Measurements from ENCODE around the gene RFNG.

RFNG gene

GRCh38 chr17:82055965-82056728, 4.5 kb upstream of the RFNG start:
- CTCF ChIA-PET, result no interaction called here
- DNase-seq (ENCODE audit: low read depth, low spot score), result no peak
- no peak for TF ChIP-seq CTCF (IDR thresholded peaks at IDR 0.05; ENCODE audit: insufficient read depth, low read length, missing control alignments)
- POLR2A ChIA-PET, result no interaction called here
- H3K4me3 ChIP-seq (ENCODE audit: low read depth, low read length), result no peak overlapping the region

DNA sequence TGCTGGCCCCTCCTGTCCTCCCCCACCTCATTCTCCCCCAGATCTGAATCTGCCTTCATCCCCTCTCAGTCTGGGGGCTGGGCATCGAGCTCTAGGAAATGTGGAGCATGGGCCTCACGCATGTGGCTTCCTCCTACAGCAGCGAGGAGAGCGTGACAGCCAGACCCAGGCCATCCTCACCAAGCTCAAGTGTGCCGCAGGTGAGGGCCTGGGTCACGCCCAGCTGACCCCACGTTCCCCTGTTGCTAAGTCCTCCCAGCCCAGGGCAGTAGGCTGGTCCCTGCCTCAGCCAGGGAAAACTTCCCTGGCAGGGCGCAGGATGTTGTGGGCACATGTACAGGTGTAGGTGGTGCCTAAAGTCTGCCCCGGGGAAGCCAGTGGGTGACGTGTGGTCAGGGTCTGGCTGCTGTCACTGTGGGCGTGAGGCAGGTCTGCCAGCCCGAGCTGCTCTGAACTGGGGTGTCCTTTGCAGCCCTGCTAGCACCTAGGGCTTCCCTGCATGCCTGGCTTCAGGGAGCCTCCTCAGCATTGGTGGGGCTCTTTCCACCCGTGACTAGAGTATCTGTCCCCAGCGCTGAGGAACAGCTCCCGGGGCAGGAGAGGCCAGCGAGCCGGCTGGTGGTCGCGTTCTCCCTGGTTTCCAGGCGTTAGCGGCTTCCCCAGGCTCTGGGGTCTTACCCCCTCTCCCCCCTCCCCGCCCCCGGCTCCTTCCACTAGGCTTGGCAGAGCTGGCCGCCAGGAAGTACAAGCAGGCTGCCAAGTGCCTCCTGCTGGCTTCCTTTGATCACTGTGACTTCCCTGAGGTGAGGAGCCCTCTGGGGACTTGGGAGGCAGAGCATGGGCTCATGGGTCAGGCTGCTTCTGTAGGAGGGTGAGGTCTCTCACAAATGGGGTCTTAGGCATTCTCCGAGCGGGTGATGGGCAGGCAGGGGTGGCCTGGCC, 3.7 kb upstream of the RFNG start:
- CTCF ChIA-PET, result interaction anchor here (0.7 to 1.9 kb wide), 3 partner anchors 10 to 99 kb away, joined by 3 to 7 read pairs (median 4); partner anchors contain the start of genes DCXR and DUS1L
- no peak overlapping the region for H3K4me3 ChIP-seq (ENCODE audit: low read depth, low read length)
- no peak for TF ChIP-seq CTCF (IDR thresholded peaks at IDR 0.05; ENCODE audit: insufficient read depth, low read length, missing control alignments)
- no peak for DNase-seq (ENCODE audit: low read depth, low spot score)
- POLR2A ChIA-PET, result interaction anchor here (1.1 to 1.5 kb wide), 2 partner anchors 12 to 43 kb away, joined by 3 to 4 read pairs; partner anchors contain the start of gene FASN

- TF ChIP-seq CTCF (IDR thresholded peaks at IDR 0.05; ENCODE audit: insufficient read depth, low read length, missing control alignments), result no peak
- no peak overlapping the region for H3K4me3 ChIP-seq (ENCODE audit: low read depth, low read length)
- ChIA-PET CTCF (interaction anchor here (0.7 to 7.1 kb wide), 5 partner anchors 11 to 100 kb away, joined by 3 to 47 read pairs (median 5); partner anchors contain the start of genes DCXR and DUS1L), POLR2A (interaction anchor here (1.1 to 1.6 kb wide), 3 partner anchors 11 to 44 kb away, joined by 3 to 4 read pairs (median 4); partner anchors contain the start of genes DCXR and FASN)
- DNase-seq (ENCODE audit: low read depth, low spot score), result no peak
Observed at GRCh38 chr17:82054351-82055022, 2.9 kb upstream of the RFNG start.

DNA sequence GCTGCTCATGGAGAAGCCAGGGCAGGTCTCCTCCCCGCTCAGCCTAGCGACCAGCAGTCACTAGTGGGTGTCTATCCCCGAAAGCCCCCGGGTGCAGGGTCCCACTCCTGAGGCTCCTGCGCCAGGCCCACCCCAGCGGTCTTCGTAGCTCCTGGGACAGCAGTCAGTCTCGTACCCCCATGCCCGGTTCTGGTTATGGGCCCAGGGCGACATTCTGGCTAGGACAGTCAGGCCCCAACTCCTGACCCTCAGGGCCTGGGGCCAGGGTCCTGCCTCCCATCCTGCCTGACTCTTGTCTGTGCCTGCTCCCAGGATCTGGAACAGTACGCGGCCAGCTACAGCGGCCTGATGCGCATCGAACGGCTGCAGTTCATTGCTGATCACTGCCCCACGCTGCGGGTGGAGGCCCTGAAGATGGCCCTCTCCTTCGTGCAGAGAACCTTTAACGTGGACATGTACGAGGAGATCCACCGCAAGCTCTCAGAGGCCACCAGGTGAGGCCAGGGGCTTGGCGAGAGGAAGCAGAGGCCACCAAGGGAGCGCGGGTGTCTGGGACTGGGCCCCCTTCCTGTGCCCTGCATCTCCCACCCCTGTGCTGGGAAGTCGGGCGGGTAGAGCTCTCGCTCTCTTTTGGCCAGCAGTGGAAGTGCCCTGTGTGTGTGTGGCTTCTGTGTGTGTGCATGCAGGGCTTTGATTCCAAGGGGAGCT, 2.1 kb upstream of the RFNG start:
- CTCF ChIA-PET, result interaction anchor here (1.1 to 7.1 kb wide), 5 partner anchors 11 to 101 kb away, joined by 3 to 47 read pairs (median 6); partner anchors contain the start of genes DCXR and DUS1L
- POLR2A ChIA-PET, result interaction anchor here (0.6 to 1.6 kb wide), 4 partner anchors 10 to 72 kb away, joined by 3 to 4 read pairs (median 4); partner anchors contain the start of gene DCXR
- no peak for DNase-seq (ENCODE audit: low read depth, low spot score)
- peak overlapping the region; percentile 82 for H3K4me3 ChIP-seq (ENCODE audit: low read depth, low read length)
- no peak for TF ChIP-seq CTCF (IDR thresholded peaks at IDR 0.05; ENCODE audit: insufficient read depth, low read length, missing control alignments)

DNA sequence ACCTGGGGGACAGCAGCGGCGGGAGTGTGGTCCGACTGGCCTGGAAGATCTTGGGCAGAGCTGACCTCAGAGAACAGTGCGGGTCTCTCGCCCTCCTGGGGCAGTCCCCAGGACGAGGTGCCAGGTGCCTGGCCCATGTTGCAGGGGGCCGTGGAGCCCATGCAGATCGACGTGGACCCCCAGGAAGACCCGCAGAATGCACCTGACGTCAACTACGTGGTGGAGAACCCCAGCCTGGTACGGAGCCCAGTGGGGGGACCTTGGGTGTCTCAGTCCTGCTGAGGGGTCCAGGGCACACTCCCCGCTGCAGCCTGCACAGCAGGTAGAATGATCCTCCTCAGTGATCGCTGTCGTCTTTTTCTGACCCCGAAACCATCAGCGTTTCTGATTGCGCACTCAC, 1.5 kb upstream of the RFNG start:
- no peak for DNase-seq (ENCODE audit: low read depth, low spot score)
- CTCF ChIA-PET, result interaction anchor here (2.0 to 7.1 kb wide), 2 partner anchors 14 to 94 kb away, joined by 6 to 47 read pairs; partner anchors contain the start of gene DCXR
- no peak for TF ChIP-seq CTCF (IDR thresholded peaks at IDR 0.05; ENCODE audit: insufficient read depth, low read length, missing control alignments)
- peak overlapping the region; percentile 82 for H3K4me3 ChIP-seq (ENCODE audit: low read depth, low read length)
- POLR2A ChIA-PET, result interaction anchor here (0.6 to 1.6 kb wide), 3 partner anchors 11 to 72 kb away, joined by 3 to 4 read pairs (median 4); partner anchors contain the start of gene DCXR
